ENCODE measurements around the gene IGHMBP2. TPM values are rescaled to one million over a fixed set of nuclear protein-coding genes. Genes with fewer than 3 reads are reported as not detected.
A peak's percentile ranks its signal among the peaks of the same experiment; 100 is the strongest.
"Not testable (repeated sequence)": the region's sequence is repeated elsewhere in the genome, so short reads cannot be mapped to it uniquely, and the experiment has no call there.

IGHMBP2 gene
- total and polyA plus RNA-seq, 8 donors, result 16.9 to 30.4 (median 19.3) TPM

GRCh38 chr11:68973219-68973618, 69.5 kb downstream of the IGHMBP2 start:
- intact Hi-C loops (cut with DNase I), result no loop called here
- peak in 1 of 4 donors; percentile 9 for DNase-seq
- peaks cover 0 to 24% of the 10 kb centered on the region in 2 donors for H3K27me3 ChIP-seq
- no peak overlapping the region for H3K4me3 ChIP-seq
- no peak for TF ChIP-seq CTCF (IDR thresholded peaks at IDR 0.05)
- no peaks in the 10 kb centered on the region for H3K36me3 ChIP-seq
- H3K9me3 ChIP-seq, result no peaks in the 10 kb centered on the region
- no peaks in the 10 kb centered on the region for H3K4me1 ChIP-seq
- no peak overlapping the region for H3K27ac ChIP-seq
- ATAC-seq, result no peak

- H3K36me3 ChIP-seq; H3K4me1 ChIP-seq; ATAC-seq; H3K4me3 ChIP-seq; H3K27ac ChIP-seq; intact Hi-C loops (cut with DNase I); H3K9me3 ChIP-seq: not testable (repeated sequence)
- peak in 1 of 4 donors; percentile 17 for DNase-seq
- peaks cover 0 to 21% of the 10 kb centered on the region in 2 donors for H3K27me3 ChIP-seq
Measured at GRCh38 chr11:68973706-68974105, 70.0 kb downstream of the IGHMBP2 start.

- H3K27ac ChIP-seq, result no peak overlapping the region
- TF ChIP-seq CTCF (IDR thresholded peaks at IDR 0.05), result no peak
- H3K36me3 ChIP-seq, result no peaks in the 10 kb centered on the region
- intact Hi-C loops (cut with DNase I), result no loop called here
- peak in 1 of 4 donors; percentile 28 for DNase-seq
- no peaks in the 10 kb centered on the region for H3K9me3 ChIP-seq
- peaks cover 0 to 27% of the 10 kb centered on the region in 2 donors for H3K27me3 ChIP-seq
- no peak overlapping the region for H3K4me3 ChIP-seq
- H3K4me1 ChIP-seq, result no peaks in the 10 kb centered on the region
- ATAC-seq, result peak; percentile 33
Measured at GRCh38 chr11:68974421-68975194, 70.9 kb downstream of the IGHMBP2 start.

- H3K27me3 ChIP-seq, result peaks cover 0 to 36% of the 10 kb centered on the region in 2 donors
- H3K4me3 ChIP-seq, result no peak overlapping the region
- H3K4me1 ChIP-seq, result no peaks in the 10 kb centered on the region
- no peak overlapping the region for H3K27ac ChIP-seq
- no peak for ATAC-seq
- H3K36me3 ChIP-seq, result no peaks in the 10 kb centered on the region
- intact Hi-C loops (cut with DNase I), result no loop called here
- H3K9me3 ChIP-seq, result no peaks in the 10 kb centered on the region
- TF ChIP-seq CTCF (IDR thresholded peaks at IDR 0.05), result no peak
- no peak for DNase-seq
Measured at GRCh38 chr11:68976095-68976494, 72.4 kb downstream of the IGHMBP2 start.

- H3K27me3 ChIP-seq, result peaks cover 0 to 31% of the 10 kb centered on the region in 2 donors
- no peaks in the 10 kb centered on the region for H3K9me3 ChIP-seq
- intact Hi-C loops (cut with DNase I), result no loop called here
- DNase-seq, result peak in 1 of 4 donors; percentile 6
- H3K4me3 ChIP-seq, result no peak overlapping the region
- no peak for TF ChIP-seq CTCF (IDR thresholded peaks at IDR 0.05)
- ATAC-seq, result no peak
- no peaks in the 10 kb centered on the region for H3K36me3 ChIP-seq
- H3K27ac ChIP-seq, result no peak overlapping the region
- no peaks in the 10 kb centered on the region for H3K4me1 ChIP-seq
Measured at GRCh38 chr11:68976563-68976962, 72.9 kb downstream of the IGHMBP2 start.
